NT2/D1 (cell line): ENCODE measurements around the gene NUP133.
"Not testable (repeated sequence)": the region's sequence is repeated elsewhere in the genome, so short reads cannot be mapped to it uniquely, and the experiment has no call there.

Source experiments
- SUZ12 ChIP-seq: IDR thresholded peaks from 2 replicates; pipeline ENCODE4 v1.6.1; 2011; ENCODE audit not compliant: insufficient read length, insufficient read depth; ENCODE audit errors: extremely low read depth
- YY1 ChIP-seq: IDR thresholded peaks from 2 replicates; pipeline ENCODE4 v1.6.1; 2011; ENCODE audit not compliant: insufficient read length, insufficient read depth
- ZNF274 ChIP-seq: IDR thresholded peaks from 2 replicates; pipeline ENCODE4 v1.6.1; 2011; ENCODE audit warnings: mild to moderate bottlenecking, low read depth, low read length

GRCh38 chr1:229475859-229476258 lies 32.3 kb downstream of the NUP133 start:
- not testable (repeated sequence) for TF ChIP-seq YY1, ZNF274, SUZ12
